Measurements from ENCODE around the gene PRLH.

PRLH gene, protein sequence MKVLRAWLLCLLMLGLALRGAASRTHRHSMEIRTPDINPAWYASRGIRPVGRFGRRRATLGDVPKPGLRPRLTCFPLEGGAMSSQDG

DNA sequence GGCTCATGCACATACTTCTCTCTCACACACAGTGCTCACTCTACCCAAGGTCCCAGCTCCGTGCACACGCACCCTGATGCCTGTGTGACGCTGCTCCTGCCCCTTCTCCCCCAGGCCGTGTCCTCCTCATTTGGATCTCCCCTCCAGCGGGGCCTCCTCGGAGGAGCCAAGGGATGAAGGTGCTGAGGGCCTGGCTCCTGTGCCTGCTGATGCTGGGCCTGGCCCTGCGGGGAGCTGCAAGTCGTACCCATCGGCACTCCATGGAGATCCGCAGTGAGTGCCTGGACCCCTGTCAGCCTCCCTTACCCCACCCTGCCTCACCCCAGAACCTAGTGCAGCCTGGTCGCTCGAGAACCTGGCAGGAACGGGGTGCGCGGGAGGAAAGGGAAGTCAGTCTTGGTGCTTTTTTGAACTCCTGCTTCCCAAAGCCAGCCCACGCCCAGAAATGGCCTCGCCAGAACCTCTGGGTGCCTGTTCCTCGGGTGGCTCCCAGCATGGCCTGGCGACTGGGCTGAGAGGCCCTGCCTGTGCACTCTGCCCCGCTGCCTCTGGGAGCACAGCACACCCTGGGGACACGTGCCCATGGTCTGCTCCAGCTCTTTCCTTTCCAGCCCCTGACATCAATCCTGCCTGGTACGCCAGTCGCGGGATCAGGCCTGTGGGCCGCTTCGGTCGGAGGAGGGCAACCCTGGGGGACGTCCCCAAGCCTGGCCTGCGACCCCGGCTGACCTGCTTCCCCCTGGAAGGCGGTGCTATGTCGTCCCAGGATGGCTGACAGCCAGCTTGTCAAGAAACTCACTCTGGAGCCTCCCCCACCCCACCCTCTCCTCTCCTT is at the start of gene PRLH:
Gene PRLH, plus strand, starts transcription at position 174 of the 835 bp plus-strand sequence. Its CDS starts 0 bp downstream, at position 174.
- no peak for DNase-seq

GRCh38 chr2:237517163-237517562 is 49.2 kb upstream of the PRLH start:
- no peak for DNase-seq

DNA sequence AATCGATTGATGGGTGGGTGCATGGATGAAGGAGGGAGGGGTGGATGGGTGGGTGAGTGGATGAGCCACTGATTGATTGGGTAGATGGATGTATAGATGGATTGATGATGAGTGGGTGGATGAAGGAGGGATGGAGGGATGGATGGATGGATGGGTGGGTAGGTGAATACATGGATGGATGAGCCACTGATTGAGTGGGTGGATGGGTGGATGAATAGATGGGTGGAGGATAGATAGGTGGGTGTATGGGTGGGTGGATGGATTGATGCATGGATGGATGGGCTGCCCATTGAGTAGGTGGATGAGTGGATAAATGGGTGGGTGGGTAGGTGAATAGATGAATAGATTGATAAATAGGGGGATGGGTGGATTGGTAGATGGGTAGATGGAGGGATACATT is 48.4 kb upstream of the PRLH start:
- no peak for DNase-seq

DNA sequence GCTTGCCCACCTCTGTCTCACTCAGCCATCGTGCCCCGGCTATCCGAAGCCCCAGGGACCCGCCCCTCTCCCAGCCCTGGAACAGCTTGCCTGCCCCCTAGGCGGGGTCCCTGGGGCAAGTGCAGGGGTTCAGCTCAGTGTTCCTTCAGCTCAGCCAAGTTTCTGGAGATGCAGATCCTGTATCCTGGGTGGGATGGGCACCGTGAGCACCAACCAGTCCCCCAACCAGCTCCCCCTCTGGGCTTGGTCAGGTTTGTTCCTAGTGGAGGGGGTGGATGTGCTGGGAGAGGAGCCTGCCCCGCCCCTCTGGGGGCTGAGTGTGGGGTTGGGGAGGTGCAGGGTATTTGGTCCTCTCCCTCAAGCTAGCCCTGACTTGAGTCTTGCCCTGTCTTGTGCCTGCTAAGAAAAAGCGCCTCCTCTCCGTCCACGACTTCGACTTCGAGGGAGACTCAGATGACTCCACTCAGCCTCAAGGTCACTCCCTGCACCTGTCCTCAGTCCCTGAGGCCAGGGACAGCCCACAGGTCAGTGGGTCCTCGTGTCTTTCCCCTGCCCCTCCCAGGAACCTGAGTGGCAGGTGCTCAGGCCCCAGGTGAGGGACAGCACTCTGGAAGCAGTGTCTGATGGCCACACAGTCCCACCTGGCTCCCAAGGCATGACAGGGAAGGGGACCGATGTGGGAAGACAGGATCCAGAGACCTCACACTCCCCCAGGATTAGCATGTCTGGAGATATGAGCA is 46.7 kb upstream of the PRLH start:
- no peak for DNase-seq

- no peak for DNase-seq
Measured at GRCh38 chr2:237520290-237520689, 46.1 kb upstream of the PRLH start.

- DNase-seq: no peak
Measured at GRCh38 chr2:237524631-237525030, 41.7 kb upstream of the PRLH start.

DNA sequence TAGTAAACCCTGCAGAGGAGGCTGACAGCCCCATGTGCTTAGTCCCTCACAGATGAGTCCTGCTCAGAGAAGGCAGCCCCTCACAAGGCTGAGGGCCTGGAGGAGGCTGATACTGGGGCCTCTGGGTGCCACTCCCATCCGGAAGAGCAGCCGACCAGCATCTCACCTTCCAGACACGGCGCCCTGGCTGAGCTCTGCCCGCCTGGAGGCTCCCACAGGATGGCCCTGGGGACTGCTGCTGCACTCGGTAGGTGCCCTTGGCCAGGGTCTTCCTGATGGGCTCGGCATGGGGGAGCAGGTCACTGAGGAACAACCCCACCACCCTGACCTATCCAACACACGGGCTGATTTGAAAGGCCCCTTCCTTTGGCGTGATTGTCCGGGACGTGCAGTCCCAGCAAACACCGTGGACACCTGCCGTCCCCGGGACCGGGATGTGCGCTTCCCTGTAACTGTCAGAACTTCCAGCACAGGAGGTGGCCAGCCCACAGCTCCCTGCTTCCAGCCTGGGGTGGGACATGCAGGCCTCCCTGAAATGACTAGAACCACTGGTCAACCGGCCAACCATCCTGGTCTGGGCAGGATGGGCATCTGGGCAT is 40.7 kb upstream of the PRLH start:
- no peak for DNase-seq

GRCh38 chr2:237527233-237527632 is 39.1 kb upstream of the PRLH start:
- DNase-seq: no peak

DNA sequence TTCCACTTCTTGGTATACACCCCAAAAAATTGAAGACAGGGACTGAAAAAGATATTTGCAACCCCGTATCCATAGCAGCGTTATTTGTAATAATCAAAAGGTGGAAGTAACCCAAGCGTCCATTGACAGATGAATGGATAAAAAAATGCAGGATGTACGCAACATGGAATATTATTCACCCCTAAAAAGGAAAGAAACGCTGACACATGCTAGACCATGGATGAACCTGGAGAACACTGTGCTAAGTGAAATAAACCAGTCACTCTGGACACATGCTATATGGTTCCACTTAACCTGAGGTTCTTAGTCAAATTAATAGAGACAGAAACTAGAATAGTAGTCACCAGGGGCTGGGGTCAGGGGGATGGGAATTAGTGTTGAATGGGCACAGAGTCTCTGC is 38.6 kb upstream of the PRLH start:
- DNase-seq: no peak

GRCh38 chr2:237529452-237530402 is 36.6 kb upstream of the PRLH start:
- DNase-seq: no peak

- DNase-seq: no peak
Measured at GRCh38 chr2:237530472-237531433, 35.6 kb upstream of the PRLH start.

- no peak for DNase-seq
Measured at GRCh38 chr2:237532160-237532559, 34.2 kb upstream of the PRLH start.

GRCh38 chr2:237533668-237534161 is 32.7 kb upstream of the PRLH start:
- no peak for DNase-seq

DNA sequence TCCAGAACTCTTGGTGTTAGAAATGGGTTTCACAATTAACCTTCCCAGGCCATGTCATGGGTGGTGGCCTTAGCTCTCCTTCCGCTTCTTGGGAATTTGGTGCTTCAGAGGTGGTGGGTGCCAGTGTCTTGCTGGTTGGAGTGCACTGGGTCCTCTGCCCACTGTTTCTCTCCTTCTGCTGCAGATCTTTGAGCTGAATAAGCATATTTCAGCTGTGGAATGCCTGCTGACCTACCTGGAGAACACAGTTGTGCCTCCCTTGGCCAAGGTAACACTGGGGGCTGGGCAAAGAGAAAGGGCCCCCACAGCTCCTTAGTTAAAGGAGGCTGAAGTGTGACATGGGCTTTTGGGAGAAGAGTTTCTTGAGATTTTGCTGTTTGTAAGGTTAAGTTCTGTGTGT is 32.0 kb upstream of the PRLH start:
- DNase-seq: no peak

GRCh38 chr2:237535385-237536082 is 30.8 kb upstream of the PRLH start:
- no peak for DNase-seq

DNA sequence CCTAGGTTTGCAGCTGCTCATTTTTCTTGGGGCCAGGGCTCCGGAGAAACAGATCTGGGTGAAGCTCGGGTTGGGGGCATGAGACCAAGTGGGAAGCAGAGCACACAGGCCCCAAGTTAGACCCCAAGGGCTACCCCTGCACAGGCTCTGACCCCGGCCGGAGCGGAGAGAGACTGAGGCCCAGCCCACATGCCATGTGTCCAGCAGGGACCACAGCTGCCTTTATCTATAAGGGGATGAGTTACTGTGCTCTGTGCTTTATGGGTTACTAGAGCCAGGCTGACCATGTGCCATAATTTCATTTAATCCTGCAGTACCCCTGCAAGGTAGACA is 30.3 kb upstream of the PRLH start:
- no peak for DNase-seq

GRCh38 chr2:237536617-237537016 is 29.8 kb upstream of the PRLH start:
- DNase-seq: no peak

GRCh38 chr2:237538001-237538720 is 28.2 kb upstream of the PRLH start:
- DNase-seq: no peak

DNA sequence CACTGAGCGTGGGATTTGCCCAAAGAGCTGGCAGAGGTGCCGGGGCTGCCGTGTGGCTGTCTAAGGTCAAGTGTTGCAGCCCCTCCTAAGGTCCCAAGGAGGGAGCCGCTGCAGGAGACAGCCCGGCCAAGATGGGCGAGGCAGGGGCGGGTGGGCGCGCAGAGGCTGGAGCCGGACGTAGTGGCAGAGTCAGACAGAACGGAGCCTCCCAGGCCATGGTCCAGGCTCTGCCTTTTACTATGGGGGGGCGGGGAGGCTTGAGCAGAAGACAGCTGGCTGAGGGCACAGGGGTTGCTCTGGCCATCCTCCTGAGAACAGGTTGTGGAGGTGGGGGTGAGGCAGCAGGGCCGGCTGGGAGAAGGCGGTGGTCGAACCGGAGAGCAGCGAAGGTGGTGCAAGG is 27.5 kb upstream of the PRLH start:
- no peak for DNase-seq

DNA sequence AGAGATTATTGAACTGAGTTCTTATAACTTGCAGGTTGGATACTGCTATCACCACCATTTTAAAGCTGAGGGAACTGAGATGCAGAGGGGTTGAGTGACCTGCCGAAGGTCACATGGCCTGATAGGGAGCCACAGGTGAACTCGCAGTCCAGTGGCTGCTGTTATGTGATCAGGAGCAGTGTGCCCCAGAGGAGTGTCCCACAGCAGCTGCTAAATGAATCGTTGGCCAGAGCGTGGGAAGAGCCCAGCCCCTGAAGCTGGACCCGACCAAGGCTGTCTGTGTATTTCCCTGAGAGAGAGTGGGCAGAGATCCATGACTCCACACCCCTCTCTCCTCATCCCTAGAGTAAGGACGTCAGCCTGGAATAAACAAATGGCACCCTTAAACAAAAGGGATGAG is 26.7 kb upstream of the PRLH start:
- no peak for DNase-seq
